DMS114 treated with DMSO at 0.1 percent for 48 hours (cell line): ENCODE measurements around the gene GFOD1.

Experiments used
- DNase-seq: peaks from one replicate; lab custom pipeline; 2025; ENCODE audit not compliant: unreplicated experiment; lab: John Stamatoyannopoulos, UW

The GFOD1 gene

GRCh38 chr6:13487122-13488014, at the start of gene GFOD1:
GFOD1 (minus strand) TSS chr6:13487600; CDS start chr6:13486890, 710 bp downstream.
- DNase-seq = peak; percentile 91

GRCh38 chr6:13536796-13537526, 49.6 kb upstream of the GFOD1 start:
- DNase-seq = no peak

GRCh38 chr6:13535306-13535705, 47.9 kb upstream of the GFOD1 start:
- DNase-seq = no peak

- no peak for DNase-seq
Observed at GRCh38 chr6:13534536-13534935, 47.1 kb upstream of the GFOD1 start.

GRCh38 chr6:13531956-13532355, 44.6 kb upstream of the GFOD1 start:
- no peak for DNase-seq

GRCh38 chr6:13528777-13529343, 41.5 kb upstream of the GFOD1 start:
- no peak for DNase-seq

GRCh38 chr6:13528232-13528631, 40.8 kb upstream of the GFOD1 start:
- no peak for DNase-seq

- no peak for DNase-seq
Observed at GRCh38 chr6:13527671-13528056, 40.3 kb upstream of the GFOD1 start.

GRCh38 chr6:13526727-13527670, 39.6 kb upstream of the GFOD1 start:
- no peak for DNase-seq

- DNase-seq = no peak
Observed at GRCh38 chr6:13526357-13526726, 38.9 kb upstream of the GFOD1 start.

GRCh38 chr6:13524801-13525508, 37.6 kb upstream of the GFOD1 start:
- DNase-seq = no peak

GRCh38 chr6:13523826-13524622, 36.6 kb upstream of the GFOD1 start:
- no peak for DNase-seq

- DNase-seq = no peak
Observed at GRCh38 chr6:13522656-13523055, 35.3 kb upstream of the GFOD1 start.

- no peak for DNase-seq
Observed at GRCh38 chr6:13519839-13520238, 32.4 kb upstream of the GFOD1 start.

GRCh38 chr6:13517116-13517515, 29.7 kb upstream of the GFOD1 start:
- no peak for DNase-seq

- no peak for DNase-seq
Observed at GRCh38 chr6:13515912-13516311, 28.5 kb upstream of the GFOD1 start.

GRCh38 chr6:13513626-13514502, 26.5 kb upstream of the GFOD1 start:
- DNase-seq = no peak

GRCh38 chr6:13512900-13513299, 25.5 kb upstream of the GFOD1 start:
- DNase-seq = no peak
